Measurements from ENCODE around the gene TRIML2.

DNA sequence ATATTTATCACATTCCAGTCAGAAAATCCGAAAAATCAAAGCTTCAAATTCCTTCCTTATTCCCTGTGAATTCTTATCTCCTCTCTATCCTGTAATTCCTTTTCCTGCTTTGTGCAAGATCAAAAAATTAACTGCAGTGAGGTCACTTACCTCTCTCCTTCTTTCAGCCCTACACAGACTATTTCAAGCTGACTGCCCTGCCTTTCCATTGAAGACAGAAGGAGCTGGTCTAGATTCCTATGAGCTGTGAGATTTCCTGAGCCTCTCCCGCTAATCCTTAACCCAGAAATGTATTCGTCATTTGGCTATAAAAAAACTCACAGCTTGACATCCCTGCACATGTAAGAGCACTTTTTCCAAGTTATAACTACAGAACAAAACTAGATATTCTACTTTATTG is 26.6 kb downstream of the TRIML2 start:
- TF ChIP-seq, protein P1, sequence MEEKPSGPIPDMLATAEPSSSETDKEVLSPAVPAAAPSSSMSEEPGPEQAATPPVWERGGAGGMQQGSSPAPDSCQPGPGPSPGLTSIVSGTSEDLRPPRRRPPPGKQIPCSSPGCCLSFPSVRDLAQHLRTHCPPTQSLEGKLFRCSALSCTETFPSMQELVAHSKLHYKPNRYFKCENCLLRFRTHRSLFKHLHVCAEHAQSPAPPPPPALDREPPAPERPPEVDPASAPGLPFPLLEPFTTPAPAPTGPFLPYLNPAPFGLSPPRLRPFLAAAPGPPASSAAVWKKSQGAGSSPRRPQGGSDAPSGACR (CRISPR knock-in tag; IDR thresholded peaks at IDR 0.05) = no peak
- TF ChIP-seq SMAD3 (CRISPR knock-in tag; IDR thresholded peaks at IDR 0.05) (no peak), ZNF143 (CRISPR knock-in tag; IDR thresholded peaks at IDR 0.05) (no peak), PHF21A (CRISPR knock-in tag; IDR thresholded peaks at IDR 0.05) (no peak), YY1 (IDR thresholded peaks at IDR 0.05; ENCODE audit: insufficient read depth, insufficient replicate concordance, low read depth, low read length) (no peak), HMG20A (CRISPR knock-in tag; IDR thresholded peaks at IDR 0.05; ENCODE audit: borderline replicate concordance) (no peak)
- TF ChIP-seq, protein P2, sequence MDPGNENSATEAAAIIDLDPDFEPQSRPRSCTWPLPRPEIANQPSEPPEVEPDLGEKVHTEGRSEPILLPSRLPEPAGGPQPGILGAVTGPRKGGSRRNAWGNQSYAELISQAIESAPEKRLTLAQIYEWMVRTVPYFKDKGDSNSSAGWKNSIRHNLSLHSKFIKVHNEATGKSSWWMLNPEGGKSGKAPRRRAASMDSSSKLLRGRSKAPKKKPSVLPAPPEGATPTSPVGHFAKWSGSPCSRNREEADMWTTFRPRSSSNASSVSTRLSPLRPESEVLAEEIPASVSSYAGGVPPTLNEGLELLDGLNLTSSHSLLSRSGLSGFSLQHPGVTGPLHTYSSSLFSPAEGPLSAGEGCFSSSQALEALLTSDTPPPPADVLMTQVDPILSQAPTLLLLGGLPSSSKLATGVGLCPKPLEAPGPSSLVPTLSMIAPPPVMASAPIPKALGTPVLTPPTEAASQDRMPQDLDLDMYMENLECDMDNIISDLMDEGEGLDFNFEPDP (CRISPR knock-in tag; conservative IDR thresholded peaks at IDR 0.05) = no peak

Measured in HepG2 (cell line).